GM18909 (cell line): ENCODE results near the gene CCDC85A.

Source experiments
- ATAC-seq: cut with Tn5 transposase; IDR thresholded peaks from one replicate; pipeline ENCODE4 v1.9.1; 2021; ENCODE audit warnings: mild to moderate bottlenecking; ENCODE audit not compliant: unreplicated experiment, poor library complexity

Gene CCDC85A

DNA sequence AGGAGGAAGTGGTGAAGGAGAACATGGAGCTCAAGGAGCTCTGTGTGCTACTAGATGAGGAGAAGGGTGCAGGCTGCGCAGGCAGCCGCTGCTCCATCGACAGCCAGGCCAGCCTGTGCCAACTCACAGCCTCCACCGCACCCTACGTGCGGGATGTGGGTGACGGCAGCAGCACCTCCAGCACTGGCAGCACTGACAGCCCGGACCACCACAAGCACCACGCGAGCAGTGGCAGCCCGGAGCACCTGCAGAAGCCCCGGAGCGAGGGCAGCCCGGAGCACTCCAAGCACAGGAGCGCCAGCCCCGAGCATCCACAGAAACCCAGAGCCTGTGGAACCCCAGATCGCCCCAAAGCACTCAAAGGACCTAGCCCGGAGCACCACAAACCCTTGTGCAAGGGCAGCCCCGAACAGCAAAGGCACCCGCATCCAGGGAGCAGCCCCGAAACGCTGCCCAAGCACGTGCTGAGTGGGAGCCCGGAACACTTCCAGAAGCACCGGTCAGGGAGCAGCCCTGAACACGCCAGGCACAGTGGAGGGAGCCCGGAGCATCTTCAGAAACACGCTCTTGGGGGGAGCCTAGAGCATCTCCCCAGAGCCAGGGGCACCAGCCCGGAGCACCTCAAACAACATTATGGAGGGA, 9.0 kb downstream of the CCDC85A start:
- ATAC-seq, result no peak

DNA sequence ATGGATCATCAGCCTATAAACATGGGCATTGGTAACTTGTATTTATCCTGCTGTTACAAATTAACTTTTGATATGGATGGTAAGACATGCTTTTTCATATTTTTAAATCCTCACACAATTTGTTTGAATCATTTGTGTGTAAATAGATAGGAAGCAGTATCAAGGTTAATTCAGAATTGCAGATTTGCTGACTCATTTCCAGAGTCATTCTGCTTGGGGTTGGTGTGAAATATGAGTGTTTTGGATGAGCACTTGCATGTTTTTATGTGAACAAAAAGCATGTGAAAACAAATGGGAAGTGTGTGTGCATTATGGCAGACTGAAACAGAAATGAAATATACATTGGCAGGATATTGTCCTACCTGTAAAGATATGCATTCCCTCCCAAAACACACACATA, 11.8 kb downstream of the CCDC85A start:
- no peak for ATAC-seq

DNA sequence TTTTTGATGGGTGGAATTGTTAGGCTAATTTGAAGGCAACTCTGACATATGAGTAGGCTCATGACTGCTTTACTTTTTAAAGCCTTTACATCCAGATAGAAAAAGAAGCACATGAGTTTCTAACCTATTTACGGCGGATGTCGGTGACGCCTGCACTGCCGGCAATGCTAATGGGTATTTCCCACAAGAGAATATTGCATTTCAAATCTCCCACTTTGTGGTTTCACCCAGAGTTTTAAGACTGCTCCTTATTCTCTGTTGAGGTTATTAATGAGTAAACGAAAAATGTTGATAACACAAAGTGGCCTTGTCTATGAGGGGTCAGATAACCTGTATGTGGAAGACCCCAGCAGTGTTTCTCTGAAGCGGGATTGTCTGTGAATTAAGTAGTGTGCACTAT, 14.0 kb downstream of the CCDC85A start:
- ATAC-seq, result no peak

DNA sequence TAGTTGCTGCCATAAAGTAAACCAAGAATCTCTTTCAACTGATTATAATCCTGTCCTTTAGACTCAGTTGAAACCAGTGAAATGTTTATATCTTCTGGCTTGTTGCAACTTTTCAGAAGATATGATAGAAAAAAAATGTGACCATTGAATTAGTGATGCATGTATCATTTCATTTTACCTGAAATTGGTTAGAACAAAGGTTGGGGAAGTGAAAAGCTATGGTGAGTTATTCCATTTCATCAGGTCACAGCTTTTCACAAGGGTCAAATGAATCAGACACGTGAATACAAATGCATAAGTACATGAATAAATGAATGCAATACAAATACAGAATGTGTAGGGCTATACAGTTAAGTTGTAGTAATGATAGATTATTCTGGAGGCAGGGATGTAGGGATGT, 15.1 kb downstream of the CCDC85A start:
- no peak for ATAC-seq

DNA sequence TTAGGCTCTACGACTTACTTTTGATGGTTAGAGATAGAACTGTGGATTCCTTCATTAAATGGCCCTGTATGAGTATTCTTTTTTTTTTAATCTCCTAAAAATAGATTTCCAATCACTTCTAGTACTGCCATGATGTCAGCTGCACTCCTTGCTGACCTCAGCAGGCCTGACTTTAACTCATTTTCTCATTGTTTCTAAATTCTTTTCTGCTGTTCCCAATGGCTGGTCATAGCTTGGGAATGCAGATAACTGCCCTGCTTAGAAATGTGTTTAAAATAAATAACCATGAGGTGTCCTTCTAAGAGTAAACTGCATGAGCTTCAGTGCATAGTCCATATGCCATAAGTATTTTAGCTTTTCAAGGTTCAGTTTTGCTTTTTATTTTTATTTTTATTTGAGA, 15.7 kb downstream of the CCDC85A start:
- ATAC-seq, result no peak

DNA sequence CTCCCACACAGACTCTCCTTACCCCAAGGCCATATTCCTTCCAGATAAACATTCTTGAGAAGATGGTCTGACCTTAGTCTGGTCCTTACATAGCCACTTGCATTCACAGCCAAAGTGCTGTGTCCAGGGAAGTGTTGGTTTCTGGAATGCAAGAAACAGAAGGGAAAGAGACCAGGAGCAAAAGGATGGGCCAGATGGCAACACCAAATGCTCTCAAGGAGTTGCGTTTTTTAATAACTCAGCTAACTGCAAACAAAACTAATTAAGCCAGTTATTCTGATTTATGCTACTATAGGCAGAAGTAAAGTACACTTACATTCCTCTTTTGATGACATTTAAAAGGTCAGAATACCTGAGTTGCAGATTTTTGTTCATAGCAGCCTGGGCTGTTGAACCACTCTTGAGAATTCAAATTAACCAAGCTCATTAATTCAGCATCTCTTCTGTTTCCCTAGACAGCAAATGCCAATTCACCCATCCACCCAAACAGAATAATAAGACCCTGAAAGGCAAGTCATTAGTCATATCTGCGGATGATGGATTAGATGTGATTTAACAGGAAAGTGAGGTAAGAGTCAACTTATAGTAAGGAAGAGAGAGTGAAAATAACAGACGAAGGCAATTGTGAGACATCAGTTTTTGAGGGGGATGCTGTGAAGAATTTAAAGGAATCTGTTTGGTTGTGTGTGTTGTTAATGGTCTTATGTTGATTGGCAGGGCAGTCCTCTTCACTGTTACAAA, 18.8 kb downstream of the CCDC85A start:
- no peak for ATAC-seq

DNA sequence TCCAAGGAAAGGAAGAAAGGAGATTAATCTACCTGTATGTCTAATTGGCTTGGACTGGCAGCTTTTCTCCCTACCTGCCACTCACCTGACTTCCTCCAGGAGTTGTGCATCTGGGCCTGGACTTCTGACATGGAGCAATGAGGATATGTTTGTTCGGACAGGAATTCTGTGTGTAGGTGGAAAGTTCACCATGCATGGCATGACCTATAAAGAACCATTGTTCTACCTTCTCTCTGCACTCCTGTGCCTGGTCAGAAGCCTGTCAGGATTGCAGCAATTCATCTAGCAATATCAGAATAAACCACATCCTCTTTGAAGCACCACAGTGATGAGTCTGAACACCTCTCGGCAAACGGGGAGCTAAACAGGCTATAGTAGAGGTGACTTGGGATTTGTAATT, 20.8 kb downstream of the CCDC85A start:
- ATAC-seq, result no peak

DNA sequence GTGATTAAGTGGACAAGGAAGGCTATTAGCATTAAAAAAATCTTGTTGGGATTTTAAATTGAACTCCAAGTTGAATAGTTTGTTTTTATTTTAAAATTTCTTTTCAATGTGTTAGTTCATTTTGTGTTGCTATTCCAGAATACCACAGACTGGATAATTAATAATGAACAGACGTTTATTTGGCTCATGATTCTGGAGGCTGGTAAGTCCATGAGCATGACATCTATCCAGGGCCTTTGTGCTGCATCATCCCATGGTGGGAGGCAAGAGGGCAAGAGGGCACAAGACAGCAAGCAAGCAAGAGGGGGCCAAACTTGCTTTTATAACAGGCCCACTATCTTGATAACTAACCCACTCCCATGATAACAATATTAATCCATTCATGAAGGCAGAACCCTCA, 22.5 kb downstream of the CCDC85A start:
- ATAC-seq, result no peak

DNA sequence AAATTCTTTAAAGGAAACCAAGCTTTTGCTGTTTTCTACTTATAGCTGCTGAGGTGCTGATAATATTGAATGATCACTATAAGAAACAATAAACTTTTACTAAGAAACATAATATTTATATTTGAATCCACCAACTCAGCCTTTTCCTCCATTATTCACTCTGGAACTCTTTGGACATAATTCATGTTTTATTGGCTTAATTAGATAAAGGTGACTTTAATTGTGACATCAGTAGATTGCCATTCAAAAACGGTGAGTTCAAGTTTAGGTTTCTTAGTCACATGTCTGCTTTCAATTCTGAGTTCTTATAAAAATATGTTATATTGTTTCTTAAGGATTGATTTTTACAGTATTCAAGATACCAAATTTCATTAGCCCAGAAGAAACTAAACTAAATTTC, 24.0 kb downstream of the CCDC85A start:
- ATAC-seq, result no peak

DNA sequence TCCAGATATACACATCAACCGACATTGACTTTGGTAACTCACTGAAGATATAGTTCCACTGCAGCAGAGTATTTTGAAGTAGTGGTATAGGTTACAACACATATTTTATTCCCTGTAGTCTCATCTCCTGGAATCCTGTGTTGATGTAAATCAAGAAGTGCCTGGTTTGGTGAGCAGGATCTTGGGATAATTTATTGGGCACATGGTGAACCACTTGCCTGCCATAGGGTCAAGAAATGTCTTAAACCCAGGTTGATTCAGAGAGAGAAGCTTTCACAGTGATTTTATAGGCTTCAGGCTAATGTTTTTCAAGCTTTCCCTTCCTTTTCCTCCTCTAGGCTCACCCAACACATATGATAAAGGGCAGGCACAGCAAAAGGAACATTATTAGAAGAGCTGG, 24.6 kb downstream of the CCDC85A start:
- ATAC-seq, result no peak

DNA sequence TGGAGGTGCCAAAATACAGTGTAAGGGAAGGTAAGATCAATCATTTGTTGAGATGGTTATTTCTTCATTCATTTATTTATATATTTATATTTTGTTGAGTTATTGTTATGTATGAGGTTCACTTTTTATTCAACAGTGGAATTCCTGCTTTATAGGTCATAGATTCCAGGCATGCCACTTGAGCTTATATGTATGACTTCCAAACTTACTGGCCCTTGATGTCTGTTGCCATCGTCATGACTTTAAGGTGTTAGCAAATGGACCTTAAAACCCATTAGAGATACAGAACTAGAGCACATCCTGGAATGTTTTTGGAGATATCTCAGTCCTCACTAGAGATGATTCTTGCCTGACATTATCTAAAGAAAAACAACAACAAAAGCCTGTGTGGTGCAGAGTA, 25.9 kb downstream of the CCDC85A start:
- ATAC-seq, result no peak

DNA sequence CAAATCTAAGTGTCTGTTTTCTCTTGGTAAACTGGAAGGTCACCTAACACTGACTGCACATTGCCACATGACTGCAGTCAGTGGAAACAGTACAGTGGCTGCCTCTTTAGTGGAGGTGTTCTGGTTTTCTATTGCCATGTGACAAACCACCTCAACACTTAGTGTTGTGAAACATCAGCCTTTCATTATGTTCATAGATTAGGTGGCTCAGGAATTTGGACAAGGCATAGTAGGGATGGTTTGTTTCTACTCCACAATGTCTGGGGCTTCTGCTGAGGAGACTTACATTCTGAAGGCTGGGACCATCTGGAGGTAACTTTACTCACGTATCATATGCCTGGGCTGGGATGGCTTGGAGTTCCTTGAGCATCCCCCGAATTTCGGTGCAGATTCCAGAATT, 26.5 kb downstream of the CCDC85A start:
- no peak for ATAC-seq

DNA sequence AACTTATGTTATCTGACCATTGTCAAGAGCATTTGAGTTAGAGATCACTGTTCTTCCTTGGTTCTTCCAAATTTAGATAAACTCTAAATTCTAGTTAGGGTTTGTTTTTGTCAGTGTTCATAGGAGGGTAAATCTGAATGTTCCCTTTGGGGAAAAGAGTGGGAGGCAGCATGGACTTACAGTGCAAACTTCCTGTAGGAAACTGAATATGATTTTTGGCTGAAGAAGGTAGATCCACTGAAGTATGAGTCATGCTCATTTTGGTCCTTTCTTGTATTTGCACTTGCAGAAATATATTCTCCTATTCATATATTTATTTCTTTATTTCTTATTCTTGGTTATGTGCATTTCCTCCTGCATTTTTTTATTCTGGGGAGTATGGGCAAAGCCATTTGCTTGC, 27.3 kb downstream of the CCDC85A start:
- no peak for ATAC-seq

DNA sequence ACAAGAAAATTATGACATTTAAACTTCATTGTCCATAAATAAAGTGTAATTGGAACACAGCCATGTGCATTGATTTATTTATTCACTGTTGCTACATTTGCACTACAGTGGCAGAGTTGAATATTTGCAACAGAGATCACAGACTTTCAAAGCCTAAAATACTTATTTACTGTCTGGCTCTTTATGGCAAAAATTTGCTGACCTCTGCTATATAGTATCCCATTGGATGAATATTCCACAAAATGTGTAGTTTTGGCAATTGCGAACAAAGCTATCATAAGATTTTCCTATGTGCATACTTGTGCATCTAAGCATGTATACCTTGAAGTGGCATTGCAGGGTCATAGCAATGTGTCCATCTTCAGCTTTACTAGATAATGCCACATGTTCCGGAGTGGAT, 32.1 kb downstream of the CCDC85A start:
- no peak for ATAC-seq

DNA sequence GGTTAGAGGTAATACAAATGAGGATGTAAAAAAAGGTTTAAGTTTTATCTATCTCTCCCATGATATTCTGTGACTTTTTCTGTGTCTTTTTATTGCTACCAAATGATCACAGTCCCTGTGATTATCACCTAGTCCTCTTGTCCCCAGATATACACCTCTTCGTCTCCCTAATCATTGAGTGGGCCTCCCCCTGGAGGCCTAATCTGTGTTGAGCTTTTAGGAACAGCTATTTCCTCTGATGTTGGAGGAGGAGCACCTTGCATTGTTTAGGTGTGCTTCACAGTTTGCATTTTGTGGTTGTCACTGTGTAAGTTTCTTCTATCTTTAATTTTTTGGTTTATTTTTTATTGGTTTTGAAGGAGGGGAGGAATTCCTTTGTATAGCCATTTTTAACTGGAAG, 33.3 kb downstream of the CCDC85A start:
- ATAC-seq, result no peak

DNA sequence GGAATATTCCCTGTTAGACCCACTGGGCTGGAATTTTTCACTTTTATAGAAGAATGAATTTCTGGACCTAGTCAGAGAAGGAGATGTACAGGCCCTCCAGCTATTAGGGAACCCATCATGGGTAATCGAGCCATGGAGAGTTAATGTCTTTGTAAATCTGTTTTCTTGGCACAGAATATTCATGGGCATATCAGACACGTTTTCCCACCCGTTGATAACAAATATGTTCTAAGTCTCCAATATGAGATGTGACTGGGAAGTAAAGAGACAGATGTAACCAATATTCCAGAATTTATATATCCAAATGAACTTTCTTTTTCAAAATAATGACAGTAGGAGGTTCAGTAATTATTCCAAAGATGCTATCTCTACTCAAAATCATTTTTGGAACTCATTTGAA, 38.7 kb downstream of the CCDC85A start:
- no peak for ATAC-seq

DNA sequence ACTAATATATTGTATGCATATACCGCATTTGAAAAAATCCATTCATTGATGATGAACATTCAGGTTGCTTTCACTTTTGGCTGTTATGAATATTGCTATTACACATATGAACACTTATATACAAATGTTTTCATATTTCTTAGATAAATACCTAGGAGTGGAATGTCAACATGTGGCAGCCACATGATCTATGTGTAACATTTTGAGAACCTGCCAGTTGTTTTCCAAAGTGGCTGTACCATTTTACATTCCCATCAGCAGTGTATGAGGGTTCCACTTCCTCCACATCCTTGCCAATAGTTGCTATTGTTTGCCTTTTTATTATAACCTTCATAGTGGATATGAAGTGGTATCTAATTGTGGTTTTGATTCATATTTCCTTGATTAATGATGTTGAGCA, 40.5 kb downstream of the CCDC85A start:
- no peak for ATAC-seq

DNA sequence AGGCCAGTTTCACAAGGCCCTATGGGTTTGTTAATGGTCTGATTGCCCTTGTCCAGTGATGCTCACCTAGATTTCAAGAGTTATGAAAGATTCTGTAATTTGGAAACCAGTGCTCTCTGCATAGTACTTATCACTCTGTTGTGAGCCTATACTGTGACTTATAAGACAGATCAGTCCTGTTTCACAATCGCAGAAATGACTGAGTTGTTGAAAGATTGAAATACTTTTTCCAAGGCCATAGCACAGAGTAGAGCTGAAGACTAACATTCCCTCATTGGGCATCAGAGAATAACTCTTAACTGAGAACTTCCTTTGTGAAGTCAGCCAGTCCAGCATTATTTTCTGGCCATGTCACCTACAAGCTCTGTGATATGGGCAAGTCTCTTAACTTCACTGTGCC, 44.0 kb downstream of the CCDC85A start:
- no peak for ATAC-seq

DNA sequence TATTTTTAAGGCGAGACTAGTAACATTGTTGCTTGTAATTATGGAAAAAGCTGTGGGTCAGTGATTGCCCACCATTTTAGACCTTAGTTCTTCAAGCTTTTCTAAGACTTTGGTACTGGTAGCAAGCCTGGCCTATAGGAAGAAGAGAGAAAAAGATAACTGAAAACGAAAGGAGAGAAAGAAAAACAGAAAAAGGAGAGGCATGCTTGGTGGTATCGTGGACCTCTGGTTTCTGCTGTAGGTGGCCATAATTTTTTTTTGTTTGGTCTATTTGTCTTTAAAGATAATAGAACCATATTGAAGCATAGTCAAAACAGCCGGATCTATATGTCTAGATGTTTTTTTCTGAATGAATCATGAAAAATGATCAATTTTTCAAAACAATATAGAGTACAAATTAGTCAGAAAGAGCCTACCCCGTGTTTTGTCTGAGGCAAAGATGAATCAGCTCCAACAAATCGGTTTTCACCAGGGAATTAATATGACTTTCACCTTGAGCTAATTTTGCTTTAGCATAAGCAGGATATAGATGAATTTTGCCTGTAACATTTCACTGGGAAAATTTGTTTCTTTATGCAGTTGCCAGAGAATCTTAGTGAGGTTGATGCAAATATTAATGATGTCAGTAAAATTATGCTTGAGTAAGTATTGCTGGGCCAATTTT, 45.7 kb downstream of the CCDC85A start:
- no peak for ATAC-seq

DNA sequence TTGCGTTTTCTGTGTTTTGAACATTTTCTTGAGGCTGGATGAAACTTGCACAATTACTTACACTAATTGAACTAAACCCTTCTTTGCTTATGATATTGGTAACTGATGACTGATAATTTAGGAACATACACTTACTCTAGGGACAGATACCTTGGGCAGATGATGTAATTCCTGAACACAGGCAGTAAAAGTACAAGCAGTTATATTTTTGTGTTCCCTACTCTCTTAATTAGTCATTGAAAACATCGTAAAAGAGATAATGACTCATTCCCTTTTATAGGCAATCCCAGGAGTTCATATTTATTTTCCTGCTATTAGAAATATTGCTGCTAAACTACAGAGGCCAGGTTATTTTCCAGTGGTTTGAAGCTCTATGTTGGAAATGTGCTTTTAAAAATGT, 46.4 kb downstream of the CCDC85A start:
- no peak for ATAC-seq

DNA sequence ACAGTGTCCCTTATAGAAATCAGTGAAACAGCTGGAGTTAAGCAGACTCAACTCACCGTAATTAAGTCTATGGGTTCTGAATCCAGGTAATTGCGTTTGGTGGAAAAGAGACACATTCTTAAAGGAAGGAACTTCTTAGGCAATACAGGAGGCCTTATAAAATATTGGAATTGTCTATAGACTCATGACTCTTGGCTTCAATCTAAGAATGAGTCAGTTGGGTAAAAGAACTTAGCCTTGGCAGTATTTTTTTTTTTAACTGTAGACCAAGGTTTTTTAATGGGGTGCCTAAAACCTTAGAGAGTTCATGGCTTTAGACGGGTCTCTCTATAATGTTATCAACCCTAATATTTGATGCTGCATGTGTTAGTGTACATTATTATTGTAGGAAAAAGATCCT, 47.6 kb downstream of the CCDC85A start:
- ATAC-seq, result no peak

DNA sequence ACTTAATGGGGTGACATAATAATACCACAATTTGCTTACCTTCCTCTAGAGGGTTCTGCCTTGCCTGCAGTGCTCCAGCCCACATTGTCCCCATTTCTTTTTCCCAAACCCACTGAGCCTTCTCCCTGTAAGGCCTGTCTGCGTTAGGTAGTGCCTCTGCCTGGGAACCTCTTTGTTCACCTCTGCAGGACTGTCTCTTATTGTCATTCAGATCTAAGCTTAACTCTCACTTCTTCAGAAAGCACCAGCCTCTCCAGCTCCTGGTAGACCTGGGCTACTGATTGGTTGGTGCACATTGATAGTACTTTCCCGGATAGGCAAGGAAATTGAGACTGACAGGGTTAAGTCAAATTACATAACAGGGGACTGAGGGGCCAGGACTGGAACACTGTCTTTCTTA, 49.1 kb downstream of the CCDC85A start:
- no peak for ATAC-seq
